ENCODE results near the gene CARS1.
"Not testable (repeated sequence)": the region's sequence is repeated elsewhere in the genome, so short reads cannot be mapped to it uniquely, and the experiment has no call there.

CARS1 gene

DNA sequence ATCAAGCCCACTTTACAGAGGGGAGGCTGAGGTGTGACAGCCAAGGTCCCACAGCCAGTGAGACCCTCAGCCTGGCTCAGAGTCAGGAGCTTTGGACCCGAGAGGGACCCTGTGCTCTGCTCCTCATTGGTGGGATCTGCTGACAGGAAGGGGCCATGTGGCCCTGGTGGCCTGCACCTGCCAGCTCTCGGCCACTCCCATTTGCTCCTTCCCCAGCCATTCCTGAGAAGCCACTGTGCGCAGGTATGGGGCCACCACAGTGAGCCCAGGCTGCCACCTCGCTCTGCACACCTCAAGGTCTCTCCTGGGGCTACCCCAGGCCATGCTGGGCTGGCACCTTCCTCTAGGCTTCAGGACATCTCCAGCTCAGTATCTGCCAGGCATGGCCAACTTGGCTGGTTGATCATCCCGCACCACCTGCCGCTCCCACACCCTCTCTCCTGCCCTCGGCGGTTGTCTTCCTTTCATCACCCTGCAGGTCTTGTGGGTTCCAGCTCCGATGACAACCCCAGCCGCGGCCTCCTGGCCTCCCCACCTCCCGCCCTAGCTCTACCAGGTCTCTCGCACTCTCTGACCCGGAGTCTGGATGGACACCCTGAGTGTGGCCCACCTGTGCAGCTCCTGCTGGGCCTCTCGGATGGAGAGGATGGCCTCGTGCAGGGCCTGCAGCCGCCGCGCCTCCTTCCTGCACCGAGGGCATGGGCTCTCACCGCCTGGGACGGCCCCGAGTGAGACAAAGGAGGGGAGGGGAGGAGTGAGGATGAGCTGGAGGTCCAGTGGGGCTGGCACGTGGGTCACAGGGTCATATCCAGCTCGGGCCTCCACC is 32.2 kb upstream of the CARS1 start:
- DNase-seq (ENCODE audit: low read depth), result no peak

DNA sequence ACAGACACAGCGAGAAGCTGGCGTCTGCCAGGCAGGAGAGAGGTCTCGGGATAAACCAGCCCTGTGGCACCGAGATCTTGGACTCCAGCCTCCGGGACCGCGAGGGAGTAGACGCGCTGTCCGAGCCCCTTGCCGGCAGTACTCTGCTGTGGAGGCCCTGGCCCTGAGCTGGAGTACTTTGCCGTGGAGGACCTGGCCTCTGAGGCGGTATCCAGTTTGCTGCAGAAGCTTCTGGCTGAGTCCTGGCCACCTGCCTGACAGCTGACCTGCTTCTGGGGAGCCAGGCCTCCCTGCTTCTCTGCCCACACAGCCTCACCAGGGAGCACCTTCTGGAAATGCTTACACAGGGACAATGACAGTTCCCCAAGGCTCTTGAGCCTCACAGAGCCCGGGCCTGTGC is 31.6 kb upstream of the CARS1 start:
- no peak for DNase-seq (ENCODE audit: low read depth)

GRCh38 chr11:3087821-3088800 is 30.9 kb upstream of the CARS1 start:
- DNase-seq (ENCODE audit: low read depth), result no peak

DNA sequence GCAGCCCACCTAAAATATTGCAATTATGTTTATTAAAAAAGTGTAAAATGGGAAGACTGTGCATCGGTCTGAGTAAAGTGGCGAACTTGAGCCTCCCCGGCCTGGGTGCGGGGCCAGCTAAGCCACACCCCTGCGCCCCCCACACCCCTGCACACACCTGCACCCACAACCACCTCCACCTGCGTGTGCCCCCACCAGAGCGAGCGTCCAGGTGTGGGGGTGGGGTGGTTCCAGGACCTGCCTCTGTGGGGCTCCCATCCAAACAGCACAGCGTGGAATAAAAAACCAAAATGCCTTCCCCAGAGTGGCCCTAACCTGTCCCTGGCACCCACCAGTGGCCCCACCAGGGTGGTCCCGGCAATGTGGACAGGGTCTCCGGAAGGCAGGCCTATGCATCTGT is 30.1 kb upstream of the CARS1 start:
- no peak for DNase-seq (ENCODE audit: low read depth)

DNA sequence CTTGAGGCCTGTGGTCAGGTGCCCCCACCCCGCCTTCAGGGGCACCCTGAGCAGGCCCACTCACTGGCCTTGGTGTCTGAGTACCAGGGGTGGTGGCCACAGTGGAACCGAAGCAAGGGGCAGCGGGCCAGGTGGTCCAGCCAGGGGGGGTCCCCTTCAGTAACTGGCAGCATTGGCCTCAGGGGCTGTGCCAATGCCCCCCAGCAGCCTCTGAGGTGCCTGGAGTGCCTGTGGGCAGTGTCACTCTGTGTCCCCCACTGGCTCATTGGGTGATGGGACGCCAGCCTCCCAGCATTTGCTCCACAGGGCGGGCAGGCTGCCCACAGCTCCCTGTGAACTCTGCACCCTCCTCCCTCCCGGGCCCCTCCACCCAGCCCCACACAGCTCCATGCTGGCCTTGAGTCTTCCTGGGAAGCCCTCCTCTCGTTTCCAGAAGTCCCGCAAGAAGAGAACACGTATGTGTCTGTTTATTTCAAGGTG is 29.5 kb upstream of the CARS1 start:
- no peak for DNase-seq (ENCODE audit: low read depth)

DNA sequence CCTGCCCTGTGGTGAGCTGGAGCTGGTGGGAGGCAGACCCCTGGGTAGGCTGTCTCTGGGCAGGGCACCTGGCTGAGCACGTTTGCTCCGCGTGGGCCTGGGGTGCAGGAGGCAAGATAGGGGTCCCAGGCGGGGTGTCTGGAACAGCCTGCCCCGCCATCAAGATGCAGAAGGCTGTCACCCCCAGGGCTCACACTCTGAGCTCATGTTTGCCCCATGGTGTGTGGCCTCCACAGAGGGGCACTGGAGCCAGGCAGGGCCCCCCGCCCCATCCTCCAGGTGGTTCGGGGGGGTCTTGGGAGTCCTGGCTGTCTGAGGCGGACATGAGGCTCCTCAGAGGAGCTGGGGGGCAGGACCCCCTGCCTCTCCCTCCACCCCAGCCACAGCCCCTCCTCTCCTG is 28.9 kb upstream of the CARS1 start:
- DNase-seq (ENCODE audit: low read depth), result no peak

DNA sequence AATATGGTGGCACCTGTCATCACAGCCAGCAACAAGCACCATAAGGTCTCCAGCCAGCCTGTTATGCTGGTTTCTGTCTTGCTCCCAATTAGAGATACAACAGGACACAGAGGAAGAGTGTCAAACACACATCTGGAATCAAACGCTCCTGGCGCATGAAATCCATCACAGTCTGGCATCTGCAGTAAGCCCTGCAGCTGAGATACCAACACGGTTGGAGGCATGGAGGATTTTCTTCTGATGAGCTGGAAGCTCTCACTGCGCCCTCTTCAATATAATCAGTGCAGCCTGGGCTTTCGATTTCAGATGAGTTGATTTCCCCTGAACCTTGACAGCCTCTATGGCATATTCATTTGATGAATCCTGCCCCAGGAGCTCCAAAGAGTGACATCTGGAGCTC is 27.8 kb upstream of the CARS1 start:
- no peak for DNase-seq (ENCODE audit: low read depth)

DNA sequence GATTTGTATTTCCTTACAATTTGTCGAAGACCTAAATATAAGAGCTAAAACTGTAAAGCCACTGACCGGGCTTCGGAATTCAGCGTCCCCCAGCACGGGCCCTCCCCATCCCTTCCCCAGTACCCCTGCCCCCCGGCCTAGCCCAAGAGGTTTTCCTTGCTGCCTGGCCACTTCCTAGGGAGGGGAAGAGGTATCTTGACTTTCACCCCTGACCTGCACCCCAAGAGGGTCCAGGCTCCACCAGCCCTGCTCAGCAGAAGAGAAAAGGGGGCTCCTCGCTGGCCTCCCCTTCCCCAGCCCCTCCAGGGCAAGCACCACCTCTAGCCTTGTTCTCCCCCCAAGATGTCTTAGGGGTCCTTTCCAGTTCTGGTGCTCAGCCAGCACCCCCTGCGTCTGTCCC is 26.1 kb upstream of the CARS1 start:
- DNase-seq (ENCODE audit: low read depth), result no peak

- no peak for DNase-seq (ENCODE audit: low read depth)
Observed at GRCh38 chr11:3081386-3081751, 24.1 kb upstream of the CARS1 start.

GRCh38 chr11:3080733-3081385 is 23.6 kb upstream of the CARS1 start:
- no peak for DNase-seq (ENCODE audit: low read depth)

DNA sequence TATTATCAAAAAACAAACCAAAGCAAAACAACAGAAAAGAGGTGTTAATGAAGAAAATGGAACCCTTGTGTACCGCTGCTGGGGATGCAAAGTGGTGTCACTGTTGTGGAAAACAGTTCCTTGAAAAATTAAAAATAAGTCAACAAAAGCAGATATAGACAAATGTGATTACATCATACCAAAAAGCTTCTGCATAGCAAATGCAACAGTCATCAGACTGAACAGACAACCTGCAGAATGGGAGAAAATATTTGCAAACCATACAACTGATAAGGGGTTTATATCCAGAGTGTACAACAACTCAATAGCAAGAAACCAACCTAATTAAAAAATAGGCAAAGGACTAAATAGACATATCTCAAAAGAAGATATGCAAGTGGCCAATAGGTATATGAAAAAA is 22.9 kb upstream of the CARS1 start:
- DNase-seq (ENCODE audit: low read depth), result no peak

DNA sequence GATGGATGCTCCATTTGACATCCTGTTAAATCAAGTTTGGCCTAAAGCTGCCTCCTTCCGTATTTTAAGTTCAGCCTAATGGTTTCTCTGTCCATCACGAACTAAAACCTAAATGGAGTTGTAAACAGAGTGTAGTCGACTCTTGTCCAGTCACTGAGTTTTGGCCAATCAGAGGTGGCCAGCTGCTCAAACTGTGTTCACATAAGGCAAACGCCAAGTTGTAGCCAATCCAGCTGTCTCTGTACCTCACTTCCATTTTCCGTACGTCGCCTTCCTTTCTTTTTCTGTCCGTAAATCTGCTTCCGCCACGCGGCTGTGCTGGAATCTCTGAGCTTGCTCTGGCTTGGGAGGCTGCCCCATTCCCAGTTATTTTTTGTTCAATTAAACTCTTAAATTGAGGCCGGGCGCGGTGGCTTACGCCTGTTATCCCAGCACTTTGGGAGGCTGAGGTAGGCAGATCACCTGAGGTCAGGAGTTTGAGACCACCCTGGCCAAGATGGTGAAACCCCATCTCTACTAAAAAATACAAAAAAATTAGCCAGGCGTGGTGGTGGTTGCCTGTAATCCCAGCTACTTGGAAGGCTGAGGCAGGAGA is 20.7 kb upstream of the CARS1 start:
- no peak for DNase-seq (ENCODE audit: low read depth)

DNA sequence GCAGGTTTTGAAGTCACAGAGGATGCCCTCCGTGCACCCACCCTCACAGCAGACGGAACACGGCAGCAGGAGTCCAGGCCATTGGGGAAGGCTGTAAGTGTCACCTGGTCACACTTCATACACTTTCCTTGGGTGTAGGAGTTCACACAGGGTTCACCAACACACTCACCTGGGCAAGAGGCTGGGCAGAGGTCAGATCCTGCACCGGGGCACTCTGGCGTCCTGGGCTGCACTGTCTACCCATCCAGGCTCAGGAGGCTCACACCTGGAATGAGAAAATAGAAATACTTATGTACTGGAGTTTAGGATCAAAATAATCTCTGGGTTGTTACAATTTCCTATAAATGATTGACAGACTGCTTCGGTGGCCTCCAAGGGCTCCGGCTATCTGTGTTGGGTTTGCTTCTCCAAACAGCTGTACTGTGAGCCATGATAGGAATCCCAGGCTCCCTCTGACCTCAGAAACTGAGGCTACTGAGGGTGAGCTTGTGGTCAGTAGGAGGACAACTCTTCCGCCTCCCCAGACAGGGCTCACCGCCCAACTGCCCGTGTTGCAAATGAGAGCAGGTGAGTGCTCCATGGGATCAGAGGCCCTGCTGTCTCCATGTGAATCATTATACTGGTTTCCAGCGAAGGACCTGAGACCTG is 20.1 kb upstream of the CARS1 start:
- DNase-seq (ENCODE audit: low read depth), result no peak

GRCh38 chr11:3074912-3075589 is 17.8 kb upstream of the CARS1 start:
- no peak for DNase-seq (ENCODE audit: low read depth)

GRCh38 chr11:3073029-3073435 is 15.8 kb upstream of the CARS1 start:
- no peak for DNase-seq (ENCODE audit: low read depth)

DNA sequence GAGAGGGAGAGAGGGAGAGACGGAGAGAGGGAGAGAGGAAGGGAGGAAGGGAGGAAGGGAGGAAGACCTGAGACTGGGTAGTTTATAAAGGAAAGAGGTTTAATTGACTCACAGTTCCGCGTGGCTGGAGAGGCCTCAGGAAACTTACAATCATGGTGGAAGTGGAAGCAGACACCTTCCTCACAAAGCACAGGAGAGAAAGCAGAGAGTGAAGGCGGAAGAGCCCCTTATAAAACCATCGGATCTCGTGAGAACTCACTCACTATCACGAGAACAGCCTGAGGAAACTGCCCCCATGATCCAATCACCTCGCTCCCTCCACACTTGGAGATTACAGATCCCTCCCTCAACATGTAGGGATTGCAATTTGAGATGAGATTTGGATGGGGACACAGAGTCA is 12.2 kb upstream of the CARS1 start:
- DNase-seq (ENCODE audit: low read depth), result no peak

GRCh38 chr11:3066308-3066707 is 9.1 kb upstream of the CARS1 start:
- not testable (repeated sequence) for DNase-seq (ENCODE audit: low read depth)

DNA sequence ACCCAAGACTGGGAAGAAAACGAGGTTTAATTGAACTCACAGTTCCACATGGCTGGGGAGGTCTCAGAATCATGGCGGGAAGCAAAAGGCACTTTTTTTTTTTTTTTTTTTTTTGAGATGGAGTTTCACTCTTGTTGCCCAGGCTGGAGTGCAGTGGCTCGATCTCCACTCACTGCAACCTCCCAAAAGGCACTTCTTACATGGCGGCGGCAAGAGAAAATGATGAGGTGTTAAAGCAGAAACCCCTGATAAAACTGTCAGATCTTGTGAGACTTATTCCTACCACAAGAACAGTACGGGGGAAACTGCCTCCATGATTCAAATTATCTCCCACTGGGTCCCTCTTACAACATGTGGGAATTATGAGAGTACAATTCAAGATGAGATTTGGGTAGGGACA is 7.5 kb upstream of the CARS1 start:
- DNase-seq (ENCODE audit: low read depth), result not testable (repeated sequence)

GRCh38 chr11:3063876-3064275 is 6.7 kb upstream of the CARS1 start:
- DNase-seq (ENCODE audit: low read depth), result not testable (repeated sequence)

- DNase-seq (ENCODE audit: low read depth), result not testable (repeated sequence)
Observed at GRCh38 chr11:3063432-3063831, 6.2 kb upstream of the CARS1 start.

GRCh38 chr11:3060436-3061025 is 3.3 kb upstream of the CARS1 start:
- no peak for DNase-seq (ENCODE audit: low read depth)
